HepG2 (cell line): ENCODE measurements around the gene OSBPL9. TPM values are rescaled to one million over a fixed set of nuclear protein-coding genes. Genes with fewer than 3 reads are reported as not detected.

Source experiments
- ATAC-seq: fragments of 200-7000 bp; cut with Tn5 transposase; 3 replicates; pipeline ENCODE4 v1.9.1; 2020; ENCODE audit warnings: mild to moderate bottlenecking, moderate library complexity
- BruUV-seq: library from RNA; stranded (reverse); fragments of 400-500 nt; replicated peaks from 2 replicates; lab custom pipeline; 2021; lab: Mats Ljungman, UMichigan
- CTCF ChIA-PET: fragments of 300-600 bp; formaldehyde crosslinking; extraction: SDS; loops from one replicate; lab custom pipeline; 2021; ENCODE audit warnings: low total read pairs, inconsistent platforms, low intra/inter-chr PET ratio; lab: Yijun Ruan, JAX
- POLR2A ChIA-PET: fragments of 350-600 bp; sonication (Branson Sonifier 250); formaldehyde crosslinking; loops from one replicate; lab custom pipeline; 2020; ENCODE audit warnings: antibody characterized with exemption, inconsistent platforms; lab: Yijun Ruan, JAX
- DNase-seq: peaks from one replicate; pipeline ENCODE4 v3.0.0-alpha.2; 2015; ENCODE audit warnings: low spot score
- FAIRE-seq: peaks from 3 replicates; lab custom pipeline; 2011; peaks lifted over from hg19 to GRCh38; lab: Jason Lieb, UNC
- H2AFZ ChIP-seq: one replicate; pipeline ENCODE4 v1.6.1; 2011; ENCODE audit warnings: low read length, inconsistent platforms
- H3K27ac ChIP-seq: fragments of 300-600 bp; 3 replicates; pipeline ENCODE4 v1.8.0; 2011; ENCODE audit warnings: mixed run types, mild to moderate bottlenecking, mixed read lengths, low read length, inconsistent platforms; ENCODE audit not compliant: insufficient read depth; ENCODE audit errors: extremely low read length
- H3K27me3 ChIP-seq, 2 experiments: fragments of 200-600 bp in 1 of 2; 2 replicates in 1 of 2; 3 replicates in 1 of 2; pipeline versions ENCODE4 v1.6.0 to v1.8.0; 2011; ENCODE audit warnings: low read length in 2 of 2, mild to moderate bottlenecking in 2 of 2, moderate library complexity in 2 of 2, inconsistent platforms in 1 of 2; ENCODE audit not compliant: insufficient read depth in 2 of 2, control insufficient read depth in 1 of 2
- H3K36me3 ChIP-seq, 2 experiments: fragments of 200-600 bp in 1 of 2; replicated peaks in 1 of 2; 2 replicates in 1 of 2; 3 replicates in 1 of 2; pipeline versions ENCODE4 v1.5.1 to v1.8.0; 2011; ENCODE audit warnings: low read length in 2 of 2, inconsistent platforms in 1 of 2; ENCODE audit not compliant: insufficient read depth in 2 of 2, control insufficient read depth in 1 of 2
- H3K4me1 ChIP-seq: 2 replicates; pipeline ENCODE4 v1.5.1; 2012; ENCODE audit warnings: low read length, inconsistent platforms; ENCODE audit not compliant: insufficient read depth
- H3K4me2 ChIP-seq: 2 replicates; pipeline ENCODE4 v1.6.0; 2011; ENCODE audit warnings: low read depth, low read length, inconsistent platforms
- H3K4me3 ChIP-seq, 3 experiments: fragments of 200-600 bp in 1 of 3; sonication (generic), shearing (Covaris generic) in 1 of 3; replicated peaks in 1 of 3; 2 replicates each; pipeline ENCODE4 v1.5.1; 2011 to 2016; ENCODE audit warnings: low read length in 3 of 3, inconsistent platforms in 2 of 3, low read depth in 2 of 3, mild to moderate bottlenecking in 2 of 3, control low read depth in 1 of 3, mixed read lengths in 1 of 3; ENCODE audit not compliant: insufficient read depth in 1 of 3
- H3K79me2 ChIP-seq: one replicate; pipeline ENCODE4 v1.6.1; 2011; ENCODE audit warnings: low read length, inconsistent platforms; ENCODE audit not compliant: insufficient read depth
- H3K9ac ChIP-seq: 2 replicates; pipeline ENCODE4 v1.6.0; 2011; ENCODE audit warnings: mild to moderate bottlenecking, low read depth, low read length, inconsistent platforms; ENCODE audit not compliant: insufficient read depth
- H3K9me3 ChIP-seq: 2 replicates; pipeline ENCODE4 v1.5.1; 2012; ENCODE audit warnings: mild to moderate bottlenecking, low read length
- H4K20me1 ChIP-seq: 2 replicates; pipeline ENCODE4 v1.6.0; 2011; ENCODE audit warnings: inconsistent platforms, mild to moderate bottlenecking, low read length, moderate library complexity; ENCODE audit not compliant: insufficient read depth
- HDAC2 ChIP-seq: sonication (generic); formaldehyde crosslinking; IDR thresholded peaks from 2 replicates; pipeline ENCODE4 v1.4.0; 2020; ENCODE audit warnings: missing genetic modification reagents
- NCOR1 ChIP-seq: fragments of 200-600 bp; sonication (generic); IDR thresholded peaks from 2 replicates; pipeline ENCODE4 v1.7.0; 2017; ENCODE audit warnings: antibody characterized with exemption, low read length, borderline replicate concordance
- RARA ChIP-seq: IDR thresholded peaks from 2 replicates; pipeline ENCODE4 v1.6.1; 2016; ENCODE audit warnings: missing genetic modification reagents, missing compliant biosample characterization
- RBM22 ChIP-seq: fragments of 200-400 bp; formaldehyde crosslinking; optimal IDR thresholded peaks from 2 replicates; pipeline ENCODE3; 2017; ENCODE audit warnings: mild to moderate bottlenecking, low read length, moderate library complexity
- SRSF1 ChIP-seq: fragments of 200-400 bp; formaldehyde crosslinking; optimal IDR thresholded peaks from 2 replicates; pipeline ENCODE3; 2017; ENCODE audit warnings: mild to moderate bottlenecking, low read depth, low read length, moderate library complexity
- THYN1 ChIP-seq: sonication (generic); formaldehyde crosslinking; IDR thresholded peaks from 2 replicates; pipeline ENCODE4 v1.8.1; 2023; ENCODE audit warnings: low read depth, mild to moderate bottlenecking, moderate library complexity, missing genetic modification reagents, borderline replicate concordance
- ZKSCAN1 ChIP-seq: fragments of 150-350 bp; IDR thresholded peaks from 2 replicates; pipeline ENCODE4 v1.6.1; 2014; ENCODE audit warnings: low read length
- ZNF235 ChIP-seq: sonication (generic); formaldehyde crosslinking; IDR thresholded peaks from 2 replicates; pipeline ENCODE4 v1.8.1; 2023; ENCODE audit warnings: mild to moderate bottlenecking, missing genetic modification reagents, borderline replicate concordance
- ZNF335 ChIP-seq: sonication (generic); formaldehyde crosslinking; IDR thresholded peaks from 2 replicates; pipeline ENCODE4 v1.4.0; 2020; ENCODE audit warnings: missing genetic modification reagents
- ZNF543 ChIP-seq: sonication (generic); formaldehyde crosslinking; IDR thresholded peaks from 2 replicates; pipeline ENCODE4 v1.4.0; 2020; ENCODE audit warnings: mild to moderate bottlenecking, missing genetic modification reagents
- WGBS: methylation state at CpG from one replicate; pipeline ENCODE4 v1.1.6; 2017; ENCODE audit warnings: low lambda C conversion rate; 5-methylcytosine and 5-hydroxymethylcytosine counted together
- in situ Hi-C: cut with HindIII; loops from 2 replicates; pipeline ENCODE4 v1.10.0; 2017; ENCODE audit warnings: low pct_unique_long_range_greater_than_20kb; ENCODE audit not compliant: extremely low pct_ligation_motif_present
- intact Hi-C: fragments of 100-400 bp; cut with micrococcal nuclease; formaldehyde crosslinking; loops from one replicate; pipeline ENCODE4 v1.10.0; 2022; ENCODE audit not compliant: unreplicated experiment
- polyA plus RNA-seq, 8 experiments: library from polyadenylated mRNA; depleted of rRNA in 3 of 8; stranded (reverse) in 7 of 8; unstranded in 1 of 8; fragments of >200 nt; fragmentation: Illumina TruSeq in 4 of 8; extraction: Trizol in 4 of 8; gene quantifications; 2 replicates each; pipeline versions ENCODE4 v1.2.1 to v1.2.3, GENCODE V29; 2011 to 2016; ENCODE audit warnings: low read depth in 4 of 8, missing spikeins in 1 of 8, mixed read lengths in 1 of 8; ENCODE audit not compliant: insufficient read depth in 1 of 8
- total RNA-seq, 5 experiments: library from RNA; depleted of rRNA; stranded (reverse); fragments of >200 nt; fragmentation: Illumina TruSeq; extraction: Trizol; gene quantifications; 2 replicates each; pipeline ENCODE4 v1.2.3, GENCODE V29; 2016; ENCODE audit warnings: low read depth in 1 of 5
- TF ChIP-seq, protein P1 (sequence below): fragments of 450-650 bp; IDR thresholded peaks from 2 replicates; pipeline ENCODE4 v1.6.1; 2017
- TF ChIP-seq, protein P2 (sequence below): sonication (generic); formaldehyde crosslinking; IDR thresholded peaks from 2 replicates; pipeline ENCODE4 v1.5.0; 2020; ENCODE audit warnings: mild to moderate bottlenecking, low read depth, missing genetic modification reagents, borderline replicate concordance
- TF ChIP-seq, protein P3 (sequence below): IDR thresholded peaks from 2 replicates; pipeline ENCODE4 v1.6.1; 2016; ENCODE audit warnings: mild to moderate bottlenecking, missing biosample characterization, missing genetic modification reagents

OSBPL9 gene
- total and polyA plus RNA-seq, 2 of the 13 experiments (the other 11 are each of a cell fraction or from before 2014, with no cell fraction given), result 83.6 to 142 TPM

DNA sequence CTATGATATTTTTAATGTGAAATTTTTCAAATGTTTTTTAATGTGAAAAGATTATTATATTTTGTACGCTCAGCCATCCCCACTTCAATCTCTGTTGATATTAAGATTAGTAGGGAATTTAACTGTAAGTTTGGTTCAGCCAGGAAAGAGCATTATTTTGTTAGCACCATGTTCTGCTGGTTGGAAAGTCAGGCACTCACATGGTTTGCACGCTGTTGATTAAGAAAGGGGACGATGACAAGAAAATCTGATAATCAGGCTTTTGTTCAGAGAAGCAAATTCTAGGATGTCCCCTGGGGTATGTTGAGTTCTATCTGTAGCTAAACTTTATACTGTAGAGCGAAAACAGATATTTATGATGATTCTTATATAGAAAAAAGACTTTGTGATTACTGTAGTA is 115.1 kb downstream of the OSBPL9 start (continued):
- no peak for TF ChIP-seq NCOR1
- TF ChIP-seq, protein P1, sequence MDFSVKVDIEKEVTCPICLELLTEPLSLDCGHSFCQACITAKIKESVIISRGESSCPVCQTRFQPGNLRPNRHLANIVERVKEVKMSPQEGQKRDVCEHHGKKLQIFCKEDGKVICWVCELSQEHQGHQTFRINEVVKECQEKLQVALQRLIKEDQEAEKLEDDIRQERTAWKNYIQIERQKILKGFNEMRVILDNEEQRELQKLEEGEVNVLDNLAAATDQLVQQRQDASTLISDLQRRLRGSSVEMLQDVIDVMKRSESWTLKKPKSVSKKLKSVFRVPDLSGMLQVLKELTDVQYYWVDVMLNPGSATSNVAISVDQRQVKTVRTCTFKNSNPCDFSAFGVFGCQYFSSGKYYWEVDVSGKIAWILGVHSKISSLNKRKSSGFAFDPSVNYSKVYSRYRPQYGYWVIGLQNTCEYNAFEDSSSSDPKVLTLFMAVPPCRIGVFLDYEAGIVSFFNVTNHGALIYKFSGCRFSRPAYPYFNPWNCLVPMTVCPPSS, result no peak
- TF ChIP-seq, protein P2, sequence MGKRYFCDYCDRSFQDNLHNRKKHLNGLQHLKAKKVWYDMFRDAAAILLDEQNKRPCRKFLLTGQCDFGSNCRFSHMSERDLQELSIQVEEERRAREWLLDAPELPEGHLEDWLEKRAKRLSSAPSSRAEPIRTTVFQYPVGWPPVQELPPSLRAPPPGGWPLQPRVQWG (CRISPR knock-in tag), result no peak

DNA sequence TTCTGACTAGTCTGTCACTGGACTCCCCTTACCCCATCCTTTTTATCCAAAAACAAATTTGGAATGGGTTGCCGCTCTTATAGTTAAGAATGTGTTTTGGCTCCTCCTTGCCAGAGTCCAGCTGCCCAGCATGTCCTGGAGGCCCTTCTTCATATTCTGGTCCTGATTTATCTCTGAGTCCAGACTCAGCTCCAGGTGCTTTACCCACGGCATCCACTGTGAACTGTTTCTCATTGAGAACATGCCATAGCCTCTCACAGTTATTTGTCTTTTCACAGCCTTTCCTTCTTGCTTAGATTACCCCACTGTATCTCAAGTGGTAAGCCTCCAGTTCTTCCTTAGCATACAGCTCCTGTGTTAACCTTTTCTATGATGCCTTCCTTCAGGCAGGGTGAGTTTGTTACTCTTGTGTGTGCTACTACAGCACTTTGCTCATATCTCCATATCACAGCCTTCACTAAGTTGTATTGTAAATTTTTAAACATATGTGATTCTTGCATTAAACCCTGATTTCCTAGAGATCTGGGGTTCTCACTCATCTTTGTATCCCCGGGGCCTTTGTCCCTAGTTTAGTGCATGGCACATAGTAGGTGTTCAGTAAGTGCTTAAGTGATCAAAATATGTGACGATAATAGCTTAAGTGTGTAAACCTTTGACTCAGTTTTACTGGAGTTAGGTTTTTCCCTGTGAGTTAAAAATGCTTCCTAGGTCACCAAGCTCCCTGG is 116.0 kb downstream of the OSBPL9 start:
- Histone ChIP-seq H3K79me2 (peaks cover 80% of the 10 kb centered on the region), H3K27ac (peak overlapping the region; percentile 14), H2AFZ (no peak overlapping the region), H3K36me3 (no peaks in the 10 kb centered on the region), H3K4me2 (peak overlapping the region; percentile 81), H3K9ac (no peak overlapping the region), H3K27me3 (no peaks in the 10 kb centered on the region; a peak in 1 of 5 replicates), H4K20me1 (peaks cover 28% of the 10 kb centered on the region), H3K9me3 (no peaks in the 10 kb centered on the region), H3K4me3 (peak overlapping the region in 1 of 3 experiments; percentile 14; a peak in 1 of 6 replicates), H3K4me1 (peaks cover 80% of the 10 kb centered on the region)
- intact Hi-C loops, result loop anchor here (10.0 kb wide), 1 partner anchor 108 kb away; no protein-coding TSS in a partner anchor
- no peak for DNase-seq
- ChIA-PET POLR2A (no interaction called here), CTCF (no interaction called here)
- no TSS peak for BruUV-seq
- in situ Hi-C loops, result no loop called here
- no peak for TF ChIP-seq SRSF1
- peak; percentile 47 for TF ChIP-seq RBM22
- TF ChIP-seq ZNF335, result no peak
- TF ChIP-seq, protein P3, sequence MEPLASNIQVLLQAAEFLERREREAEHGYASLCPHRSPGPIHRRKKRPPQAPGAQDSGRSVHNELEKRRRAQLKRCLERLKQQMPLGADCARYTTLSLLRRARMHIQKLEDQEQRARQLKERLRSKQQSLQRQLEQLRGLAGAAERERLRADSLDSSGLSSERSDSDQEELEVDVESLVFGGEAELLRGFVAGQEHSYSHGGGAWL (CRISPR knock-in tag), result no peak
- no peak for TF ChIP-seq ZNF235
- no peak for TF ChIP-seq HDAC2
- no peak for TF ChIP-seq RARA (CRISPR knock-in tag)
- TF ChIP-seq THYN1, result no peak
- TF ChIP-seq ZNF543, result no peak
- peak; percentile 87 for TF ChIP-seq ZKSCAN1
- 77% methylated on average over 4 of the region's 4 CpGs for WGBS
- no peak for FAIRE-seq
- no peak for ATAC-seq
